Superior temporal gyrus (tissue), 1 donor: Measurements from ENCODE around the gene CA10.

Experiments
- DNase-seq: peaks from one replicate; pipeline ENCODE4 v3.0.0-alpha.2; 2016; ENCODE audit errors: extremely low spot score

Gene CA10

GRCh38 chr17:52158450-52159042 is at the start of gene CA10:
TSS of gene CA10 (minus strand) at chr17:52158714.
- no peak for DNase-seq

GRCh38 chr17:52207796-52208195 is 49.3 kb upstream of the CA10 start:
- peak; percentile 32 for DNase-seq

- no peak for DNase-seq
Observed at GRCh38 chr17:52202520-52203080, 44.1 kb upstream of the CA10 start.

GRCh38 chr17:52201767-52202519 is 43.4 kb upstream of the CA10 start:
- DNase-seq: no peak

- DNase-seq: no peak
Observed at GRCh38 chr17:52191491-52191890, 33.0 kb upstream of the CA10 start.

- no peak for DNase-seq
Observed at GRCh38 chr17:52181782-52182181, 23.3 kb upstream of the CA10 start.

- no peak for DNase-seq
Observed at GRCh38 chr17:52178012-52178411, 19.5 kb upstream of the CA10 start.

GRCh38 chr17:52170963-52171572 is 12.6 kb upstream of the CA10 start:
- DNase-seq: no peak

GRCh38 chr17:52160136-52160567 is 1.6 kb upstream of the CA10 start:
- no peak for DNase-seq

- DNase-seq: peak; percentile 29
Observed at GRCh38 chr17:52159246-52160135, 977 bp upstream of the CA10 start.

- no peak for DNase-seq
Observed at GRCh38 chr17:52157603-52158449, 688 bp downstream of the CA10 start.

- no peak for DNase-seq
Observed at GRCh38 chr17:52156576-52157570, 1.6 kb downstream of the CA10 start.

- DNase-seq: no peak
Observed at GRCh38 chr17:52155301-52155700, 3.2 kb downstream of the CA10 start.

GRCh38 chr17:52154466-52154865 is 4.0 kb downstream of the CA10 start:
- peak; percentile 28 for DNase-seq

- no peak for DNase-seq
Observed at GRCh38 chr17:52150935-52151334, 7.6 kb downstream of the CA10 start.

- no peak for DNase-seq
Observed at GRCh38 chr17:52149626-52150025, 8.9 kb downstream of the CA10 start.

- DNase-seq: no peak
Observed at GRCh38 chr17:52148969-52149351, 9.6 kb downstream of the CA10 start.

GRCh38 chr17:52148288-52148968 is 10.1 kb downstream of the CA10 start:
- DNase-seq: no peak

- no peak for DNase-seq
Observed at GRCh38 chr17:52147872-52148271, 10.6 kb downstream of the CA10 start.
